IPS-11a (cell line): Measurements from ENCODE around the gene ZNF213.
A peak's percentile ranks its signal among the peaks of the same experiment; 100 is the strongest.

Source experiments
- H3K4me3 ChIP-seq: one replicate; pipeline ENCODE4 v1.5.1; 2013; ENCODE audit warnings: low read depth, low read length, control low read depth

ZNF213 gene, protein sequence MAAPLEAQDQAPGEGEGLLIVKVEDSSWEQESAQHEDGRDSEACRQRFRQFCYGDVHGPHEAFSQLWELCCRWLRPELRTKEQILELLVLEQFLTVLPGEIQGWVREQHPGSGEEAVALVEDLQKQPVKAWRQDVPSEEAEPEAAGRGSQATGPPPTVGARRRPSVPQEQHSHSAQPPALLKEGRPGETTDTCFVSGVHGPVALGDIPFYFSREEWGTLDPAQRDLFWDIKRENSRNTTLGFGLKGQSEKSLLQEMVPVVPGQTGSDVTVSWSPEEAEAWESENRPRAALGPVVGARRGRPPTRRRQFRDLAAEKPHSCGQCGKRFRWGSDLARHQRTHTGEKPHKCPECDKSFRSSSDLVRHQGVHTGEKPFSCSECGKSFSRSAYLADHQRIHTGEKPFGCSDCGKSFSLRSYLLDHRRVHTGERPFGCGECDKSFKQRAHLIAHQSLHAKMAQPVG

GRCh38 chr16:3134338-3135125 lies at the start of gene ZNF213:
TSS of gene ZNF213 (plus strand) at chr16:3135029. CDS start at chr16:3137281, 2,252 bp downstream.
- peak within 1 kb of the TSS; percentile 90 for H3K4me3 ChIP-seq

- no peak overlapping the region for H3K4me3 ChIP-seq
These were observed 48.8 kb upstream of the ZNF213 start for GRCh38 chr16:3085868-3086595.

GRCh38 chr16:3086596-3087242 lies 48.1 kb upstream of the ZNF213 start:
- no peak overlapping the region for H3K4me3 ChIP-seq

- no peak overlapping the region for H3K4me3 ChIP-seq
These were observed 47.3 kb upstream of the ZNF213 start for GRCh38 chr16:3087243-3088235.

GRCh38 chr16:3088450-3088849 lies 46.4 kb upstream of the ZNF213 start:
- no peak overlapping the region for H3K4me3 ChIP-seq

DNA sequence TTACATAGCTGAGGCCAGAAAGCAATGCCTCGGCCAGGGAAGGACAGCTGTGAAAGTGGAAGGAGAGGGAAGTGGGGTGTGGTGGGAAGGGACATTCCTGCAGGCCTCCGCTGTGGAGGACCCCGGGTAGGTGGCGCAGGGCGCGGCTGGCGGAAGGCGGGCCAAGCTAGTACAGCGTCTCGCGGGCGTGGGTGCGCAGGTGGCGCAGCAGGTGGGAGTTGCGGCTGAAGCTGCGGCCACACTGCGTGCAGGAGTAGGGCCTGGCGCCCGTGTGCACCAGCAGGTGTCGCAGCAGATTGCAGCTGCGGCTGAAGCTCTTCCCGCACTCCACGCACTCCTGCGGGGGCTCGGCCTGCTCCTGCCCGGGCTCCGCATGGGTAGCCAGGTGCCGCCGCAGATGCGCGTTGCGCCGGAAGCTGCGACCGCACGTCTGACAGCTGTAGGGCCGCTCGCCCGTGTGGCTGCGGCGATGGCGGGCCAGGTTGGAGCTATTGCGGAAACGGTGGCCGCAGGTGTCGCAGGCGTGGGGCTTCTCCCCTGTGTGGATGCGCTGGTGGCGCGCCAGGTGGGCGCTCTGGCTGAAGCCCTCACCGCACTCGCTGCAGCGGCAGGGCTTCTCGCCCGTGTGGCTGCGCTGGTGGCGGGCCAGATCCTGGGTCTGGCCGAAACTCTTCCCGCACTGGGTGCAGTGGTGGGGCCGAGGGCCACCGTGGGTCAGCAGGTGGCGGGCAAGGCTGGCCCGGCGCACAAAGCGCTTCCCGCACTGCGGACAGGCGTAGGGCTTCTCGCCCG lies 45.7 kb upstream of the ZNF213 start:
- H3K4me3 ChIP-seq = no peak overlapping the region

DNA sequence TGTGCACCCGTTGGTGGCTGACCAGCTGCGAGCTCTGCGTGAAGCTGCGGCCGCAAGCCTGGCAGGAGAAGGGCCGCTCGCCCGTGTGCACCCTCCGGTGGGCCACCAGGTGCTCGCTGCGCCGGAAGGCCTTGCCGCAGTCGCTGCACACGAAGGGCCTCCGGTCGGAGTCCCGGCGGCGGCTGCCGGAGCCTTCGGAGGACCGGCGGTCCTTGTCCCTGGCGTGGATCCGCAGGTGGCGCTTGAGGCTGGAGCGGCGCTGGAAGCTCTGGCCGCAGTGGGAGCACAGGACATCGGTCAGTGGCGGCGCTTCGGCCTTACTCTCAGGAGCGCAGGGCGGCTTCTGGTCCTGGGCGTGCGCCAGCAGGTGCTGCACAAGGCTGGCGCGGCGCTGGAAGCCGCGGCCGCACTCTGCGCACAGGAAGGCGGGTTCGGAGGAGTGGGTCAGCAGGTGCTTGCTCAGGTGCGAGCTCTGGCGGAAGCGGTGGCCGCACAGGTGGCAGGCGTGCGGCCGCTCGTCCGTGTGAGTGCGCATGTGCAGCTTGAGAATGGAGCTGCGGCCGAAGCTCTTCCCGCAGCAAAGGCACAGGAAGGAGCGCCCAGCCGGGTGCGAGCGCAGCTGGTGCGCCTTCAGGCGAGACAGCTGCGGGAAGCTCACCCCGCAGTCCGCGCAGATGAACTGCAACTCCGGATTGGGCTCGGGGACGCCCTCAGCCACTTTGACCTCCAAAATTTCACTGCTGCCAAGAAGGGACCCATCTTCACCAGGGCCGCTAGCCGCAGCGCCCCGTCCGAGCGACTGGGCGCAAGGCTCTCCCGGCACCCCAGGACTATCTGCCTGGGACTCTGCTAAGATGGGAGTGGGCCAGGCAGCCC lies 44.9 kb upstream of the ZNF213 start:
- no peak overlapping the region for H3K4me3 ChIP-seq

DNA sequence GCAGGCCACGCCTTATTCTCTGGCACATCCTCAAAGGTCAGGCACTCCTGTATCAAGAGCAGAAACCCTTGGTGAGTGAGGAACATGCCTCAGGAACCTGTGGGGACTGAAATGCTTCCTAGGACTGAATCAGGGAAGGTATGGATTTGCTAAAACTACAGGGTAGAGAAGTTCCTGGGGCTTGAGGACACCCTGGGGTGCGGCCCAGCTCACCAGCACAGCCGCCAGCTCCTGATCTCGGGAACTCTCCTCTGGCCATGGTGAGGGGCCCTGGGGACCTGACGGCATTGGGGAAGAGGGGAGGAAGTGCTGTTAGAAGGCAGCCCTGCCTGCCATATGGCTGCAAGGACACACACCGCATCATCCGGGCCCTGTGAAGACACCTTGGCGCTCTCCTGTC lies 43.3 kb upstream of the ZNF213 start:
- no peak overlapping the region for H3K4me3 ChIP-seq

GRCh38 chr16:3092501-3092941 lies 42.3 kb upstream of the ZNF213 start:
- H3K4me3 ChIP-seq = no peak overlapping the region

DNA sequence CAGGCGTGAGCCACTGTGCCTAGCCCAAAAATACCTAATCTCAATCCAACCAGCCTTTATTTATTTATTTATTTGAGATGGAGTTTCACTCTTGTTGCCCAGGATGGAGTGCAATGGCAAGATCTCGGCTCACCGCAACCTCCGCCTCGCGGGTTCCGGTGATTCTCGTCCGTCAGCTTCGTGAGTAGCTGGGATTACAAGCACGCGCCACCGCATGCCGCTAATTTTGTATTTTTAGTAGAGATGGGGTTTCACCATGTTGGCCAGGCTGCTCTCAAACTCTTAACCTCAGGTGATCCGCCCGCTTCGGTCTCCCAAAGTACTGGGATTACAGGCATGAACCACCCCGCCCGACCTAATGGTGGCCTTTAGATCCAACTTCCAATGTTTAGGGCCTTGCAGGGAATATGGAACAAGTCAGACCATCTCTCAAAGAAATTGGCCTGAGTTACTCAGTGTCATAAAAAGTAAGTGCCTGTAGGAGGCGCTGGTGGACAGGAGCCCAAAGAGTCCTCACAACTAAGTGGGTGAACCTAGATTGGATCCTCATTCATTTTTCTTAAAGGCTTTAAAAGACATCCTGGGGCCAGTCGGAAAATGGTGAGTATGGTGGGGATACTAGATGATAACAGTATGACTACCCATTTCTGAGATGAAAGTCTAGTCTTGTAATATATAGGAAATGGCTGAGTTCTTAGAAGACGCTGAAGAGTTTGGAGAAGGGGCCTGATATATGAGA lies 40.4 kb upstream of the ZNF213 start:
- no peak overlapping the region for H3K4me3 ChIP-seq

DNA sequence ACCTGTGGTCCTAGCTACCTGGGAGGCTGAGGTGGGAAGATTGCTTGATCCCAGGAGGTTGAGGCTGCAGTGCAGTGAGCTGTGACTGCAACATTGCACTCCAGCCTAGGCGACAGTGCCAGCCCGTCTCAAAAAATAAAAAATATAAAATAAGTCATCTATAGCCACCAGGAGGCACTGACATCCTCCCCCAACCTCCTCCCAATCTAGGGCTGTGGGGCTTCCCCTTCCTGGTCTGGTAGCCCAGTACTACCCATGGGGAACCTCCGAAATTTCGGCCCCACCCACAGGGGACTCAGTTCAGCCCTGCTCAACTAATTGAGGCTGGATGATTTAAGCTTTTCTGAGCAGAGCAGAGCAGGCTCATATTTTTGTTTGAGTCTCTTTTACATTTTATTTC lies 39.0 kb upstream of the ZNF213 start:
- H3K4me3 ChIP-seq = no peak overlapping the region

- no peak overlapping the region for H3K4me3 ChIP-seq
These were observed 38.5 kb upstream of the ZNF213 start for GRCh38 chr16:3096362-3096761.

DNA sequence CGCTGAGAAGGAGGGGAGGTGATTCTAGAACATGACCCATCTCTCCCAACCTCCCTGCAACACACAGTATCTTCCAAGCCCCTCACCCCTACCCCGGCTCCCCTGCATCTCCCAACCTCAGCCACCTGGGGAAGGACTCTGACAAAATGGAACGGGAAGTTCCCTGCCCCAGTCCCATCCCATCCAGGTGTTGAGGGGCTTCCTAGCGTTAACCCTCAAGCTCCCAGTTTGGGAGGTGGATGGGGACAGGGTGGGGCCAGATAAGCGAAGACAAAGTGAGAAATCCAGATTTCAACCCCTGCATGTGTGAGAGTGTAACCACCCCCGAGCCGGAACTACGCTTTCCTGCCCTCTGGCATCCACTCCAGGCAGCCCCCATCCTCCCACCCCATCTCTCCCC lies 37.6 kb upstream of the ZNF213 start:
- H3K4me3 ChIP-seq = peak overlapping the region; percentile 93

DNA sequence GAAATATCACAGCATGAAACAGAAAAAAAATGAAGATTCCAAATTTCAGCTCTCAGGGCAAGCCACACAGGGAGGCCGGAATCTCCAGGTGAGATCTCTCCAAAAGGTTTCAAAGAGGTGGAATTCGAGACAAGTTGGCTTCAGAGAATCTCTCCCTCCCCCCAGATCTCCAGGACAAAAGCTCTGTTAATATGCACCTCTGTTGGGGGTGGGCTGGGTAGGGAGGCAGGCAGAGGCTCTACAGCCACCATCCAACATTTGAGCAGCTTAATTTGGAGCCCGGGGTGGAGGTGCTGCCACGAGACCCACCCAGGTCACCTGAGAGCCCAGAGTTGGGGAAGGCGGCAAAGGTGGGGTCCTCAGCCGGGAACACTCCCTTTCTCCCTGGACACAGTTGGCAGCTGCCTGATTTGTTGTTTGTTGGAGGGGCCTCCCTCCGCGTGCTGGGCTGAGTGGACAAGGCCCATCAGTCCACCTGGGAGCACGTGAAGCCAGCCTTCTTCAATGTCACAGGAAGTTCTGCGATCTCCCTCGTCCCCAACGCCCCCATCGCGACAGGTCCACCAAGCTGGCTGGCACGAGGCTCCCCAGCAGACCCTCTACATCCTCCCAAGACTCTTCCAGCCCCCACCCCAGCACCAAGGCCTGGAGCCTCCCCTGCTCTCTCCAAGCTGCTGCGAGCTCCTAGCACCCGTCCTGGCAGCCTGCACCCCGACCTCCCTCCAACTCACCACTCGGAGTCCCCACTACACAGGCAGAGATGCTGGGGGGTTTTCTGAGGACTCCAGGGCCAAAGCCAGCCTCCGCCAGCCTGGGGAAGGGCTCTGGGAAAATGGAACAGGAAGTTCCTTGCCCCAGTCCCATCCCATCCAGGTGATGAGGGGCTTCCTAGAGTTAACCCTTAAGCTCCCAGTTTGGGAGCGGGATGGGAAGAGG lies 36.1 kb upstream of the ZNF213 start, which contains the start of gene ZSCAN10:
Gene ZSCAN10, minus strand, starts transcription at position 836 of the 936 bp plus-strand sequence. CDS start 6,357 bp downstream, outside the sequence.
- H3K4me3 ChIP-seq = peak within 1 kb of the TSS; percentile 93

DNA sequence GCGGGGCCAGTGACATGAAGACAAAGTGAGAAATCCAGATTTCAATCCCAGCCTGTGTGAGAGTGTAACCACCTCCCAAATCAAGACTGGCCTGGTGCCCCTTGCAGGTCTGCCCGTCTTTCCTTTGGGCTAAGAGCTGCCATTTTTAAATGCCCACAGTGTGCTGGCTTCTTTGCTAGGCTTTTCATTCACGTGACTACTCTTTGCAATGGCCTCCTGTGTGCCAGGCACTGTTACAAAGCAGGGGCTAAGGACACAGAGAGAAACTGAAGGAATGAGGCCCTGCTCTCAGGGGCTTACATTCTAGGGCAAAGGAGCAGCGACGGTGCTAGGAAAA lies 35.5 kb upstream of the ZNF213 start:
- peak overlapping the region; percentile 93 for H3K4me3 ChIP-seq
